Activated naive CD8-positive, alpha-beta T cell treated with anti-CD3 and anti-CD28 coated beads, Interleukin-2, amount 10 ng/mL, durations not matched to agents 7 days and 5 days (primary cell): ENCODE measurements around the gene SPDYC. TPM values are rescaled to one million over a fixed set of nuclear protein-coding genes. Genes with fewer than 3 reads are reported as not detected.

Source experiments
- ATAC-seq: fragments of 150-1000 bp; cut with Tn5 transposase; one replicate; pipeline ENCODE4 v1.10.0; 2021; ENCODE audit warnings: low read depth, moderate library complexity
- POLR2A ChIA-PET: fragments of 350-600 bp; sonication (Branson Sonifier 250); formaldehyde crosslinking; loops from one replicate; lab custom pipeline; 2021; ENCODE audit warnings: antibody characterized with exemption; lab: Charles Lee
- DNase-seq: peaks from one replicate; pipeline ENCODE4 v3.0.0; 2021
- H3K27ac Mint-ChIP-seq: one replicate; pipeline ENCODE4 v1.8.0; 2022; ENCODE audit warnings: mild to moderate bottlenecking, mixed read lengths
- H3K27me3 Mint-ChIP-seq: one replicate; pipeline ENCODE4 v1.8.0; 2022; ENCODE audit warnings: mild to moderate bottlenecking, moderate library complexity, mixed read lengths
- H3K36me3 Mint-ChIP-seq: one replicate; pipeline ENCODE4 v1.8.0; 2021; ENCODE audit warnings: mild to moderate bottlenecking, mixed read lengths
- H3K4me1 Mint-ChIP-seq: one replicate; pipeline ENCODE4 v1.8.0; 2021; ENCODE audit warnings: mixed read lengths
- H3K4me3 Mint-ChIP-seq: one replicate; pipeline ENCODE4 v1.8.0; 2022; ENCODE audit warnings: mild to moderate bottlenecking, moderate library complexity, mixed read lengths
- H3K9me3 Mint-ChIP-seq: one replicate; pipeline ENCODE4 v1.8.0; 2021; ENCODE audit warnings: mixed read lengths
- total RNA-seq, 2 experiments: library from RNA; stranded (reverse); gene quantifications; one replicate each; pipeline ENCODE4 v1.2.3, GENCODE V29; 2021

SPDYC gene
- total RNA-seq, 2 experiments from 2014 or later, result not detected

DNA sequence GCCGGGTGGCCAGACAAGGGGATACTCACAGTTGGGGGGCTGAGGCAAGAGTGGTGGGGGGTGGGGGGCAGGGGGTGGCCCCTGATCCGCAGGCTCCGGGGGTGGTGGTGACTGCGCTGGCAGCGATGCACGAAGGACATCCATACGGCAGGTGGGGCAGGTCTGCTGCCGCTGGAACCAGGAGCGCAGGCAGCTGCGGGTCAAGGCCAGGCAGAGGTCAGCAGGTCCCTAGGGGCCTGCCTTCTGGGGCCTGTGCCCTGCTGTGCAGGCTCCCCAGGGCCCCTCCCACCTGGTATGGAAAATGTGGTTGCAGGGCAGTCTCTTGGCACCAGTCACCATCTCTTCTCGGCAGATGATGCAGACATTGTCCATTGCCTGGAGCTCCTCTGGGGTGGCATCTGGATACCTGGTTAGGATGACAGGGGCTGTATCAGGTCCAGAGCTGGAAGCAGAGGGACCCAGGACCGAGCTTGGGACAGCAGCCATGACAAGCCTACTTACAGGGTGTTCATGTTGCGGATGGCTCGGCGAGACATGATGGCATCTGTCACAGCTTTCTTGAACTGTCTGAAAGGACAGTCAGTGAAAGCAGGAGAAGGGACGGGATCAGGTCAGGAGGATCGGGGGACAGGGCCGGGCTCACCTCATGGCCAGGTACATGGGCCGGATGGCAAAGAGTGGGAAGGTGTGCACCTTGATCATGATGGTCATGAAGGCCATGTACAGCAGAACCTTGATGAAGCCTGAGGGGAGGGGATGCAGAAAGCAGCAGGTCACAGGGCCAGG lies 39.2 kb upstream of the SPDYC start:
- POLR2A ChIA-PET, result interaction anchor here (0.5 to 0.6 kb wide), 2 partner anchors 8 to 19 kb away, joined by 3 to 4 read pairs; no protein-coding TSS in a partner anchor
- peaks cover 7% of the 10 kb centered on the region for H3K36me3 Mint-ChIP-seq
- peaks cover 20% of the 10 kb centered on the region for H3K4me1 Mint-ChIP-seq
- ATAC-seq (no peak), DNase-seq (no peak)
- H3K9me3 Mint-ChIP-seq, result no peaks in the 10 kb centered on the region
- H3K4me3 Mint-ChIP-seq, result no peak overlapping the region
- no peaks in the 10 kb centered on the region for H3K27me3 Mint-ChIP-seq
- no peak overlapping the region for H3K27ac Mint-ChIP-seq

GRCh38 chr11:65131417-65131776 lies 38.6 kb upstream of the SPDYC start:
- POLR2A ChIA-PET, result interaction anchor here (0.5 to 1.1 kb wide), 3 partner anchors 9 to 19 kb away, joined by 3 to 4 read pairs (median 3); partner anchors contain the start of genes FAU and MRPL49
- peaks cover 6% of the 10 kb centered on the region for H3K36me3 Mint-ChIP-seq
- no peak for ATAC-seq

GRCh38 chr11:65131895-65132237 lies 38.2 kb upstream of the SPDYC start:
- no peaks in the 10 kb centered on the region for H3K9me3 Mint-ChIP-seq
- H3K27me3 Mint-ChIP-seq, result no peaks in the 10 kb centered on the region
- ATAC-seq, result no peak
- peaks cover 4% of the 10 kb centered on the region for H3K36me3 Mint-ChIP-seq
- DNase-seq, result no peak
- no peak overlapping the region for H3K27ac Mint-ChIP-seq
- POLR2A ChIA-PET, result interaction anchor here (1.1 kb wide), 1 partner anchor 10 kb away, joined by 3 read pairs; the partner anchor contains the start of genes FAU and MRPL49
- H3K4me1 Mint-ChIP-seq, result peaks cover 29% of the 10 kb centered on the region
- no peak overlapping the region for H3K4me3 Mint-ChIP-seq

More at GRCh38 chr11:65131417-65131776, 38.6 kb upstream of the SPDYC start:
- H3K9me3 Mint-ChIP-seq, result no peaks in the 10 kb centered on the region
- H3K27ac Mint-ChIP-seq, result no peak overlapping the region
- no peaks in the 10 kb centered on the region for H3K27me3 Mint-ChIP-seq
- H3K4me3 Mint-ChIP-seq, result no peak overlapping the region
- DNase-seq, result no peak
- H3K4me1 Mint-ChIP-seq, result peaks cover 25% of the 10 kb centered on the region

GRCh38 chr11:65132238-65132987 lies 37.6 kb upstream of the SPDYC start:
- Mint-ChIP-seq H3K4me1 (peaks cover 29% of the 10 kb centered on the region), H3K27ac (peak overlapping the region; percentile 45), H3K27me3 (no peaks in the 10 kb centered on the region), H3K36me3 (peaks cover 4% of the 10 kb centered on the region), H3K4me3 (peak overlapping the region; percentile 99), H3K9me3 (no peaks in the 10 kb centered on the region)
- no peak for ATAC-seq
- DNase-seq, result no peak
- POLR2A ChIA-PET, result interaction anchor here (1.1 to 3.8 kb wide), 4 partner anchors 10 to 49 kb away, joined by 3 to 62 read pairs (median 30); partner anchors contain the start of genes CAPN1, FAU, MRPL49 and ZNHIT2

DNA sequence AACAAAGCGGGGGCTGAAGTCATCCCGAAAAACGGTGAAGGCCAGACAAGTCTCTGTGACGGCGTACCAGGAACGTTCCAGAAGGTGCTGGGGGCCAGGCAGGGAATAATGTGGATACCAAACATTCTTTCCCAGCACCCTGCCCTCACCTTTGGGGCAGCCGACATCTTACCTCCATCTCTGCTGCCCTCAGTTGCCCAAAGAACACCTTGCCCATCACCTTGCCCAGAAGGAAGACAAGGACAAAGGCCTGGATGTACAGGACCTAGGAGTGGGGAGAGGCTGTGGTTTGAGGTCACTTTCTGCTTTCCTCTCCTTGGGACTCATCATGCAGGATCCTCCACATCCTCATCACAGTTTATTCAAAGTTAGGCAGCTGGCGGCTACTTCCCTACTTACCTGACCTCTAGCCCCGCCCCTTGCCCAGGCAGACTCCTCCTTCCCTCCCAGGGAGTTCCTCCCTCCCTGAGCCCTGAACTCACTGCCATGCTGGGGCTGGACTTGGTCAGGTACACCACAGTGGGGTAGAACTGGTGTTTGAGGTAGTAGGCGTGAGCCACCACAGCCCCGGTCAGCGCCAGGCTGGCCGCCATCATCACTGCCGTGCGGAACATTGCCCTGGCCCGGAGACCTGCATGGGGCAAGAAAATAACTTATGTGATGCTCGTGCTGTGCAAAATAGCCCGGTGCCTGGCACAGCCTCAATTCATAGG lies 36.9 kb upstream of the SPDYC start:
- Mint-ChIP-seq H3K27me3 (no peaks in the 10 kb centered on the region), H3K4me1 (peaks cover 29% of the 10 kb centered on the region), H3K36me3 (peaks cover 4% of the 10 kb centered on the region), H3K4me3 (peak overlapping the region; percentile 99), H3K9me3 (no peaks in the 10 kb centered on the region), H3K27ac (peak overlapping the region; percentile 100)
- DNase-seq (peak; percentile 66), ATAC-seq (no peak)
- POLR2A ChIA-PET, result interaction anchor here (0.6 to 3.8 kb wide), 5 partner anchors 12 to 103 kb away, joined by 3 to 62 read pairs (median 29); partner anchors contain the start of genes CAPN1, FAU, MRPL49 and VPS51

- ATAC-seq (no peak), DNase-seq (peak; percentile 55)
- peak overlapping the region; percentile 100 for H3K27ac Mint-ChIP-seq
- peaks cover 29% of the 10 kb centered on the region for H3K4me1 Mint-ChIP-seq
- H3K36me3 Mint-ChIP-seq, result peaks cover 4% of the 10 kb centered on the region
- POLR2A ChIA-PET, result interaction anchor here (0.6 to 3.8 kb wide), 6 partner anchors 12 to 365 kb away, joined by 3 to 62 read pairs (median 16); partner anchors contain the start of genes CAPN1, FAU, MALAT1 and MRPL49
- peak overlapping the region; percentile 99 for H3K4me3 Mint-ChIP-seq
- no peaks in the 10 kb centered on the region for H3K27me3 Mint-ChIP-seq
- H3K9me3 Mint-ChIP-seq, result no peaks in the 10 kb centered on the region
These were observed 36.3 kb upstream of the SPDYC start for GRCh38 chr11:65133724-65134123.

DNA sequence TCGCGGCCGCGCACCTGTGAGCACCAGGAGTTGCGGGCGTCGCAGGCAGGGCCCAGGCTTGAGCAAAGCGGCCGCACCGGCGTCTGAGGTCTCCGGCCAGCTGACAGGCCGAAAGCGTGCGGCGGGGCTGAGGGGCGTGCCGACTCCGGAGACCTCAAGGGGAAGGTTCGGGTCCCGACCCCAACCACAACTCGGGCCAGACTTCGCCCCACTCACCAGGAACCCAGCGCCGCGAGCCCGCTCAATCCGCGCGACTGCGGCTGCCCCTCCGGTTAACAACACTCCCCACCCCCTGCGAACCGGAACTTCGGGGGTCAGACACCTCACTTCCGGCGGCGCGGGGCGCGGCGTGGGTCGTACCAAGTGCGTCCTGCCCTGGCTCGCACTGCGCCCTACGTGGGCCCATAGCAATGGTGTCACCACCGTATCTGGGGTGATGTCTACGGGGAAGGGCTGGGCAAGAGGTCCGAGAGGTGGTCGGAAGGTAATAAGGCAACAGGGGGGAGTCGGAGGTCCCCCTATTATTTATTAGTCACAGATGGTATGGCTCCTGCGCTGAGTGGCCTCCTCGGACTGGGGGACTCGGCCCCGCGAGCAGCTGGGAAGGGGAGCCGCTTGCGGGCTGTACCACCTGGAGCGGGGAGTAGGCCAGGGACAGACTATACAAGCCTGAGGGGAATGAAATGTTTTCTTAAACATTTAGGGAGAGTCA lies 35.6 kb upstream of the SPDYC start, which contains the start of gene SYVN1:
Gene SYVN1, minus strand, starts transcription at position 280 of the 712 bp plus-strand sequence. CDS start 918 bp downstream, outside the sequence.
- Mint-ChIP-seq H3K4me3 (peak within 1 kb of the TSS; percentile 99), H3K27ac (peak within 1 kb of the TSS; percentile 100), H3K27me3 (no peaks in the 10 kb centered on the region), H3K36me3 (peaks cover 4% of the 10 kb centered on the region), H3K4me1 (peaks cover 29% of the 10 kb centered on the region), H3K9me3 (no peaks in the 10 kb centered on the region)
- POLR2A ChIA-PET, result interaction anchor here (0.6 to 3.8 kb wide), 20 partner anchors 10 to 364 kb away, joined by 3 to 62 read pairs (median 4); partner anchors contain the start of genes ARL2, CAPN1, DPF2 and FAU
- ATAC-seq, result peak; percentile 75
- DNase-seq, result peak; percentile 93

DNA sequence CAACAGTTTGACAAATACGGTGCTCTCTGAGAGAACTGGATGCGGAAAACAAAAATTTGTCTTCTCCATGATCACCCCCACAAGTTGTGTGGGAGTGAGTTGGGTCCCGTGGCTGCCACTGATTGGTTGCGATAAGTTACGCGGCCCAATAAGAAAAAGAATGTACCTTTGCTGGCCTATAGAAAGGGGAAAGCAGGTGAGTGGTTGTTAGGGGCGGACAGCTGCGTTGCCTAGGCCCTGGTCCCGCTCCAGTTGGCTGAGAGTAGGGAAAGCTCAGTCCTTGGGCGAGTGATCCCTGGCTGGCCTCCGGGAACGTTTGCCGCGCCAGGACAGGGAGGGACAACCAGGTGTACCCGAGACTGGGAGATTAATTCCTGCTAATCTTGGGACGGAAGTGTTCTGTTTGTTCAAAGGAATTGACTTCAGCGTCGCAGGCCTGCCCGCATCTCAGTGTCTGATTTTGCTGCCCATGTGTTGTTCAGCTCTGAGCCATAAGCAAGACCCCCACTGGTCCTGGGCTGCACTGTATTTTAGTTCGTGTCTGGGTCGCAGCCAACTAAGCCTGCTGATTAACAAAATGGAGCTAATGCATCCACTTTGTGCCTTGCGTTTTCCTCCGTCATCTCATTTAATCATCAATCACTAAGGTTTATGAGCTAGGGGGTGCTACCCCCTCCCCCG lies 34.9 kb upstream of the SPDYC start:
- POLR2A ChIA-PET, result interaction anchor here (0.6 to 3.8 kb wide), 20 partner anchors 10 to 364 kb away, joined by 3 to 62 read pairs (median 4); partner anchors contain the start of genes ARL2, CAPN1, DPF2 and FAU
- Mint-ChIP-seq H3K4me3 (peak overlapping the region; percentile 99), H3K27ac (peak overlapping the region; percentile 100), H3K27me3 (no peaks in the 10 kb centered on the region), H3K36me3 (peaks cover 4% of the 10 kb centered on the region), H3K9me3 (no peaks in the 10 kb centered on the region), H3K4me1 (peaks cover 29% of the 10 kb centered on the region)
- DNase-seq, result peak; percentile 76
- peak; percentile 91 for ATAC-seq

DNA sequence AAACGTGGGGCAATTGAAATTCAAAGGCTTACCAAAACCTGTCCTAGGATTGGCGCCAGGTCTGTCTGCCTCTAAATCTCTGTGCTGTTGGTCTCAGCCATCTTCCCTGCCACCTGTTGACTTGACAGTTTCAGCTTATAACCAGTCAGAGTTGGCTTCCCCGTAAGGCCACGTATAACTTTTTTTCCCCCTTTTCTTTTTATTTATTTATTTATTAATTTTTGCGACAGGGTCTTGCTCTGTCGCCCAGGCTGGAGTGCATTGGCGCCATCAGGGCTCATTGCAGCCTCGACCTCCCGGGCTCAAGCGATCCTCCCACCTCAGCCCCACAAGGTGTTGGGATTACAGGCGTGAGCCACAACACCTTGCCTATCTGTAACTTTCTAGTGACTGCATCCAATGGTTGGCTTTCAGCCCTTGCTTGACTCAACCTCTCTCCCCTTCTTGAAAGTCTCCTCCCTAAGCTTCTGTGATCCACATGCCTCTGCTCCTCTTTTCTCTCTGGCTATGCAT lies 34.3 kb upstream of the SPDYC start:
- Mint-ChIP-seq H3K4me3 (peak overlapping the region; percentile 99), H3K9me3 (no peaks in the 10 kb centered on the region), H3K36me3 (peaks cover 4% of the 10 kb centered on the region), H3K27me3 (peaks cover 5% of the 10 kb centered on the region), H3K27ac (peak overlapping the region; percentile 100), H3K4me1 (peaks cover 29% of the 10 kb centered on the region)
- POLR2A ChIA-PET, result interaction anchor here (0.6 to 3.8 kb wide), 20 partner anchors 8 to 363 kb away, joined by 3 to 62 read pairs (median 4); partner anchors contain the start of genes ARL2, CAPN1, DPF2 and FAU
- ATAC-seq (no peak), DNase-seq (no peak)

GRCh38 chr11:65136515-65137096 lies 33.4 kb upstream of the SPDYC start:
- Mint-ChIP-seq H3K4me3 (peak overlapping the region; percentile 67), H3K27me3 (peaks cover 10% of the 10 kb centered on the region), H3K4me1 (peaks cover 26% of the 10 kb centered on the region), H3K27ac (peak overlapping the region; percentile 82), H3K9me3 (no peaks in the 10 kb centered on the region), H3K36me3 (peaks cover 4% of the 10 kb centered on the region)
- POLR2A ChIA-PET, result interaction anchor here (0.6 to 3.8 kb wide), 6 partner anchors 7 to 151 kb away, joined by 3 to 62 read pairs (median 7); partner anchors contain the start of genes CAPN1, FAU, MRPL49 and POLA2
- ATAC-seq, result no peak
- peak; percentile 17 for DNase-seq

DNA sequence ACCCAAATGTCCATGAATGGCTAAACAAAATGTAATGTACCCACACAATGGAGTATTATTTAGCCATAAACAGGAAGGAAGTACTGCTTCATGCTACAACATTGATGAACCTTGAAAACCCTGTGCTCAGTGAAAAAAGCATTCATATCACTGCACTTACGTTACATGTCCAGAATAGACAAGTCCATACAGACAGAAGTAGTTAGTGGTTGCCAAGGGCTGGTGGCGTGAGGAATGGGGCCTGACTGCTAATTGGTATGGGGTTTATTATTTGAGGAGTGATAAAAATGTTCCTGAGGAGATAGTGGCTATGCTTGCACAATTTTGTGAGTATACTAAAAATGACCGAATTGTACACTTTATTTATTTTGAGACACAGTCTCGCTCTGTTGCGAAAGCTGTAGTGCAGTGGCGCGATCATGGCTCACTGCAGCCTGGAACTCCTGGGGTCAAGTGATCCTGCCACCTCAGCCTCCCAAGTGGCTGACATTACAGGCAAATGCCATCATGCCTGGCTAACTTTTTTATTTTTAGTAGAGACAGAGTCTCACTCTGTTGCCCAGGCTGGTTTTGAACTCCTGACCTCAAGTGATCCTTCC lies 28.0 kb upstream of the SPDYC start:
- H3K27ac Mint-ChIP-seq, result no peak overlapping the region
- DNase-seq (no peak), ATAC-seq (no peak)
- no peak overlapping the region for H3K4me3 Mint-ChIP-seq
- POLR2A ChIA-PET, result no interaction called here
- no peaks in the 10 kb centered on the region for H3K4me1 Mint-ChIP-seq
- peaks cover 17% of the 10 kb centered on the region for H3K27me3 Mint-ChIP-seq
- H3K36me3 Mint-ChIP-seq, result no peaks in the 10 kb centered on the region
- no peaks in the 10 kb centered on the region for H3K9me3 Mint-ChIP-seq
